Keratinocyte (primary cell): ENCODE results near the gene CD164L2.

Source experiments
- EZH2 ChIP-seq: IDR thresholded peaks from one replicate; pipeline ENCODE4 v1.6.1; 2012; ENCODE audit warnings: inconsistent platforms, mild to moderate bottlenecking, low read length, moderate library complexity
- TF ChIP-seq, protein P1 (sequence below), 3 experiments: IDR thresholded peaks in 1 of 3; conservative IDR thresholded peaks in 1 of 3; optimal IDR thresholded peaks in 1 of 3; 2 replicates in 2 of 3; 3 replicates in 1 of 3; pipeline versions ENCODE3 to v1.5.1; 2011; ENCODE audit warnings: low read length in 3 of 3, mild to moderate bottlenecking in 3 of 3, moderate library complexity in 2 of 3, control low read depth in 1 of 3, inconsistent platforms in 1 of 3; ENCODE audit not compliant: insufficient read depth in 2 of 3; ENCODE audit errors: extremely low read depth in 1 of 3

DNA sequence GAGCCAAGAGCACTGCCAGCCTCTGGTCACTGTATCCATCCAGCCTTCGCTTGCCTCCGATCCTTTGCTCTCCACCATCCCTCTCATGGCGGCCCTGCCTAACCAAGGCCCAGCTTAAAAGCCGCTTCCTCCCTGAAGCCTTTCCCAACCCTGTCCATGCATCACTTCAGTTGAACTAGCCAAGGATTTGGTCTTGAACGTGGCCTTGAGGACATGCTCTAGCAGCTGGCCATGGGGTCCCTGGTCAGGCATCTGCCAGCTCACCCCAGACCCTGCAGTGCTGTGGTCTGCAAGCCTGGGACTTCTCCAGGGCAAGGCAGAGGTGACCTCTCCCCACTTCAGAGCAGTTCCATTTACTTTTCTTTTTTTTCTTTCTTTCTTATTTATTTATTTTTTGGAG, 46.4 kb downstream of the CD164L2 start:
- no peak for TF ChIP-seq EZH2
- TF ChIP-seq, protein P1, sequence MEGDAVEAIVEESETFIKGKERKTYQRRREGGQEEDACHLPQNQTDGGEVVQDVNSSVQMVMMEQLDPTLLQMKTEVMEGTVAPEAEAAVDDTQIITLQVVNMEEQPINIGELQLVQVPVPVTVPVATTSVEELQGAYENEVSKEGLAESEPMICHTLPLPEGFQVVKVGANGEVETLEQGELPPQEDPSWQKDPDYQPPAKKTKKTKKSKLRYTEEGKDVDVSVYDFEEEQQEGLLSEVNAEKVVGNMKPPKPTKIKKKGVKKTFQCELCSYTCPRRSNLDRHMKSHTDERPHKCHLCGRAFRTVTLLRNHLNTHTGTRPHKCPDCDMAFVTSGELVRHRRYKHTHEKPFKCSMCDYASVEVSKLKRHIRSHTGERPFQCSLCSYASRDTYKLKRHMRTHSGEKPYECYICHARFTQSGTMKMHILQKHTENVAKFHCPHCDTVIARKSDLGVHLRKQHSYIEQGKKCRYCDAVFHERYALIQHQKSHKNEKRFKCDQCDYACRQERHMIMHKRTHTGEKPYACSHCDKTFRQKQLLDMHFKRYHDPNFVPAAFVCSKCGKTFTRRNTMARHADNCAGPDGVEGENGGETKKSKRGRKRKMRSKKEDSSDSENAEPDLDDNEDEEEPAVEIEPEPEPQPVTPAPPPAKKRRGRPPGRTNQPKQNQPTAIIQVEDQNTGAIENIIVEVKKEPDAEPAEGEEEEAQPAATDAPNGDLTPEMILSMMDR (optimal IDR thresholded peaks at IDR 0.05 in 1 of 3, IDR thresholded peaks at IDR 0.05 in 1 of 3, conservative IDR thresholded peaks at IDR 0.05 in 1 of 3; ENCODE audit: extremely low read depth in 1 of 3, insufficient read depth in 2 of 3, low read length in 3 of 3): no peak
